HEK293 (cell line): ENCODE data around the gene PIP4K2A.
"Not testable (repeated sequence)": the region's sequence is repeated elsewhere in the genome, so short reads cannot be mapped to it uniquely, and the experiment has no call there.

Experiments
- CTCF ChIP-seq: fragments of 450-650 bp; formaldehyde crosslinking; IDR thresholded peaks from 2 replicates; pipeline ENCODE4 v1.5.1; 2016; ENCODE audit warnings: missing biosample characterization, missing genetic modification characterization
- GFI1B ChIP-seq: fragments of 450-650 bp; formaldehyde crosslinking; IDR thresholded peaks from 2 replicates; pipeline ENCODE4 v1.5.1; 2016; ENCODE audit warnings: missing biosample characterization, missing genetic modification characterization
- REST ChIP-seq: fragments of 450-650 bp; formaldehyde crosslinking; IDR thresholded peaks from 2 replicates; pipeline ENCODE4 v1.5.1; 2016; ENCODE audit warnings: missing biosample characterization, missing genetic modification characterization
- ZNF155 ChIP-seq: fragments of 450-650 bp; formaldehyde crosslinking; IDR thresholded peaks from 2 replicates; pipeline ENCODE4 v1.5.1; 2016; ENCODE audit warnings: missing biosample characterization, missing genetic modification characterization
- ZNF174 ChIP-seq: fragments of 450-650 bp; formaldehyde crosslinking; IDR thresholded peaks from 2 replicates; pipeline ENCODE4 v1.5.0; 2017; ENCODE audit warnings: missing biosample characterization, mild to moderate bottlenecking, missing genetic modification characterization
- ZNF19 ChIP-seq: fragments of 450-650 bp; formaldehyde crosslinking; IDR thresholded peaks from 2 replicates; pipeline ENCODE4; 2016; ENCODE audit warnings: missing biosample characterization, missing genetic modification characterization, low read depth
- ZNF223 ChIP-seq: fragments of 450-650 bp; formaldehyde crosslinking; IDR thresholded peaks from 2 replicates; pipeline ENCODE4 v1.5.1; 2016; ENCODE audit warnings: missing biosample characterization, missing genetic modification characterization
- ZNF24 ChIP-seq: fragments of 450-650 bp; formaldehyde crosslinking; IDR thresholded peaks from 2 replicates; pipeline ENCODE4 v1.5.1; 2016; ENCODE audit warnings: missing biosample characterization, missing genetic modification characterization
- ZNF292 ChIP-seq: fragments of 450-650 bp; formaldehyde crosslinking; IDR thresholded peaks from 2 replicates; pipeline ENCODE4 v1.5.1; 2016; ENCODE audit warnings: low read depth, missing biosample characterization, missing genetic modification characterization, borderline replicate concordance
- ZNF510 ChIP-seq: fragments of 450-650 bp; formaldehyde crosslinking; IDR thresholded peaks from 2 replicates; pipeline ENCODE4 v1.5.1; 2018; ENCODE audit warnings: mild to moderate bottlenecking, missing genetic modification characterization, missing biosample characterization; ENCODE audit not compliant: insufficient replicate concordance
- ZNF558 ChIP-seq: fragments of 450-650 bp; formaldehyde crosslinking; IDR thresholded peaks from 2 replicates; pipeline ENCODE4 v1.5.1; 2016; ENCODE audit warnings: missing biosample characterization, missing genetic modification characterization

- not testable (repeated sequence) for TF ChIP-seq CTCF (tag by site-specific recombination); ZNF24; ZNF510 (tag by site-specific recombination); ZNF292 (tag by site-specific recombination); REST (tag by site-specific recombination); ZNF19 (tag by site-specific recombination); ZNF558 (tag by site-specific recombination); GFI1B (tag by site-specific recombination); ZNF155 (tag by site-specific recombination); ZNF223 (tag by site-specific recombination); ZNF174 (tag by site-specific recombination)
Observed at GRCh38 chr10:22744858-22745257, 30.5 kb upstream of the PIP4K2A start.
